Inflammatory macrophage (primary cell): ENCODE measurements around the gene CCNA2.

Source experiments
- DNase-seq, 2 donors: peaks; one replicate each; pipeline ENCODE4 v3.0.0-alpha.2; 2020 to 2022
- total RNA-seq, 18 experiments: gene quantifications; one replicate each; lab custom pipeline; 2026; ENCODE audit warnings: mixed read lengths in 6 of 18, inconsistent platforms in 2 of 18; lab: John Stamatoyannopoulos, UW

CCNA2 gene
- 12.8 to 71.9 (median 34.7) reads per million in 18 experiments for total RNA-seq

DNA sequence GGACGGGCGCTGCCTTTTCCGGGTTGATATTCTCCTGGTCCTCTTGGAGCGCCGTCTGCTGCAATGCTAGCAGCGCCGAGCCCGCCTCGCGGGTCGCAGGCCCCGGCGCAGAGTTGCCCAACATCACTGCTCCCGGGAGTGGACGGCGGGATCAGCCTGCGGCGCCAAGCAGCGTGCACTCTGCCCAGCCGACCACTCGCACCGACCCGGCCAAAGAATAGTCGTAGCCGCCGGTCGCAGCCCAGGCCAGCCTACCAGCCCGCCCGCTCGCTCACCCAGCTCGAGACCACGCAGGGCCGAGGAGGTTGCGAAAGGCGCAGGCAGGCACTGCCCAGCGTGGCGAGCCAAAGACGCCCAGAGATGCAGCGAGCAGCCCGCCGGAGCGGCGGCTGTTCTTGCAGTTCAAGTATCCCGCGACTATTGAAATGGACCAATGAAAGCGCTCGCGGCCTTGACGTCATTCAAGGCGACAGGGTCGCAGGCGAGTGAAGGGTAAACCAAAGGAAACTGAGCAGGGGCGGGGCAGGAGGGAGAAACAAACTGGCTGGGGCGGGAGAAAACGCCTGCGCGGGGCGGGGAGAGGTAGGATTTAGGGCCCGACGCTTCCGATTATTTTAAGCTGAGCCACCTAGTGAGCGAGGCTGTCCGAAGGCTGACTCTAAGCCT lies at the start of gene CCNA2:
CCNA2 (minus strand) TSS at position 379 of the 666 bp plus-strand sequence; CDS start at position 124, 255 bp downstream.
- peak; percentile 98 for DNase-seq

GRCh38 chr4:121869841-121870822 lies 46.4 kb upstream of the CCNA2 start, which contains the start of gene BBS7:
Gene BBS7 (minus strand): TSS chr4:121870474. CDS start chr4:121870313, 161 bp downstream.
- peak; percentile 95 to 96 for DNase-seq

GRCh38 chr4:121863799-121864198 lies 40.1 kb upstream of the CCNA2 start:
- DNase-seq = no peak

- DNase-seq = no peak
Measured at GRCh38 chr4:121861426-121861825, 37.7 kb upstream of the CCNA2 start.

- DNase-seq = no peak
Measured at GRCh38 chr4:121860121-121860520, 36.4 kb upstream of the CCNA2 start.

DNA sequence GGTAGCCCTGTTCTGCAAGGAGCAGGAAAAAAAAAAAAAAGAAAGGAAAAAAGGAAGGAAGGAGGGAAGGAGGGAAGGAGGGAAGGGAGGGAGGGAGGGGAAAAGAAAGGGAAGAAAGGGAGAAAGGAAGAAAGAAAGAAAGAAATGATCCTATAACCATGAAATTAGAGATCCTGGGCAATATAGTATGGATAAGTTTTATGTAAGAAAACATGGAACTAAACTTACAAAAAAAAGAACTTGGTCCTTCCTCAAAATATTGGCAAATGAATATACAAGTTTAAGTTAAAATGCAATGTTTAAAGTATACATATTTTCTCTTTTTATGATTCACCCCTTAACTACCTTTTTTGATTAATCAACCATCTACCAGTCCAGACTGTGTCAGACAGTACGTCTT lies 27.7 kb upstream of the CCNA2 start:
- no peak for DNase-seq

DNA sequence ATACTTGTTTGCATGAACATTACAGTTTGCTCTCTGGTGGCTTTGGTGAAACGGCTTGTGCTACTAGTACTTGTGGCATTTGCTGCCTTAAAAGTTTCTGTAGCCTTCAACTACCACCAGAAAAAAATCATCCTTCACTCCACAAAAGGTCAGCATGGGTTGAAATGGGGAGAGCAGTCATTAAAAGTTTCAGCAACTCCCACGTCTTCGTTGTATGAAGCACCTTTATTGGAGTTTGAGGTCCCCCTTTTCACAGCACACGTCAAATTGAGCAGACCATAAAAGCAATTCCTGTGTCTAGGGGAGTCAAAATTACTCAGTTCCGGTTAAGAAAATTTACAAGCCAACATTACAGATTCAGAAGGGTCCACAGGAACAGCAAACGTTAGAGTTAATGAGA lies 23.0 kb upstream of the CCNA2 start:
- no peak for DNase-seq

- DNase-seq = no peak
Measured at GRCh38 chr4:121842862-121843261, 19.2 kb upstream of the CCNA2 start.

DNA sequence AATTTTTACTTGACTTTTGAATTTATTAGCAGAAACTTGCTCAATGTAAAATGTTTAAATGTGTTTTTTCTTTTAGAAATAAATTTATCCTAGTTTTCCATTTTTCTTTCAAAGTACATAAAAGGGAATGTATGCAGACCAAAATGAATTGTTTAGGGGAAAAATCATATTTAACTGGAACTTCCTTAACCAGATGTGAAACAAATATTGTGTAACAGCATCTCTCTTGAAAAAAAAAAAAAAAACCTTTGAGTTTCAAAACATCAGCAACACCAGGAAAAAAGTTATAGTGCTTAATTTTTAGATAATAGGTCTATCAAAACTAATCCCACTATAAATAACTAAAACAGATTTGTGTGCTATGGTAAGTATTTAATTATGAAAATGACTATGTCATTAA lies 14.5 kb upstream of the CCNA2 start:
- DNase-seq = peak in 1 of 2 donors; percentile 65

GRCh38 chr4:121829511-121829910 lies 5.8 kb upstream of the CCNA2 start:
- no peak for DNase-seq

DNA sequence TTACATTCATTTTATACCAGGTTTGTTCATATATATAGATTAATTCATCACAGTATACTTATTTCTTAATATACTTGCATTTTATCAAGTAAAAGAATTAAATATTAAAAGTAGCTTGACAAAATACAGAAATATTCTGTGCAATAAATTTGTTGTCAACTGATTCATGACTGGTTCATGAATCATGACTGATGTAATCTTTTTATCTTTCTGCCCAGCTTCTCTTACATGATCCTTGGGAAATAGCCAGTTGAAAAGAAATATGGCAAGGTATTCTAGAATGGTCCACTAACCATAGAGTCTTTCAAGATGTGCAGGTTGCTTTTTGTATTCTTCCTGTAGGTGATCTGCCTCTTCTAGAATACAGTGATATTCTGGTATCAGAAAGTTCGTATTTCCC lies 4.2 kb upstream of the CCNA2 start:
- DNase-seq = no peak

DNA sequence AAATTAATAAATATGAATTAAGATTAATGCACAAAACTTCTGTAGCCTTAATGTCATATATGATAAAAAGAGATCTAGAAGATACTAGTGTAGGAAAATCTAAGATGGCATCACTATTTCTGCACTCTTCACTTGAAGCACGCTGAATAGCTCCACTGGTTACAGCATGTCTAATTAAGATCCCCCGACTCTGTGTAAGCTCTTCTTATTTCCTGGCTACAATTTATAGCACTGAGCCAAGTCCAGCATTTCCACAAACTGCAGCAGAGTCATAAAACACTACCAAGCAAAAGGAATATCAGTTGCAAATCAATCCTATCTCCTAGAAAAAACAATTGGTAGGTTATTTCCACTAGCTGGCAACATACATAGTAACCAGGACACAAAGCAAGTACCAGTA lies 1.3 kb upstream of the CCNA2 start:
- no peak for DNase-seq

GRCh38 chr4:121824171-121824527 lies 466 bp upstream of the CCNA2 start:
- no peak for DNase-seq

DNA sequence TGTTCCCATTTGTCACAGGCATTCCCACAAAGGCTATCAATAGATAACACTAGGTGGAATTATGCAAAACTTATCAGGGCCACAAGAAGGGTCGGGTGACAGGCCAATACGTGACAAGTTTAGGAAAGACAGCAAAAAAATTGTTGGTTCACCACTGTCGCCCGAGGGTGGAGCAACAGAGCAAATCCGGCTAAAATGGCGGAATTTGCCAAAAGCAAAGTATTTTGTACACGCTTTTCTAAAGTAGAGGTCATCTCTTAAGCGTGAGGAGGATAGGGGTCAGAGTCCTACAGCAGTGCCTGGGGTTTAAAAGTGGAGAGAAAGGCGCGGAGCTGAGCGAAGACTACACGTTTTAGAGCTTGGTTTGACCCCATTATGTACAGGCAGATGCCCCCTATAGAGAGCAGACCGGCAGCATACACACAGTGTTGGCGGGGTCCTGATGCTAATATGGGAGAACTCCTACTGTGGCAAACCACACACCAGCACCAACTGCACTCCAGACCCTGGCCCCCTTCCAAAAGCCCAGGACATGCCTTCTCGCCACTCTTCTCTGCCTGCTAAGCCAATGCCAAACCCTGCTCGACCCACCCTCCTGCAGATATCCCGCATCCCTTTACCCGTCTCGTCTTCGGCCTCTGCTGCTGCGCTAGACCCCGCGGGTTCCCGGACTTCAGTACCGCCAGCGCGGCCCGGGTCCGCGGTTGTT lies 733 bp downstream of the CCNA2 start:
- peak; percentile 44 to 54 for DNase-seq

- DNase-seq = no peak
Measured at GRCh38 chr4:121822047-121822446, 1.6 kb downstream of the CCNA2 start.

GRCh38 chr4:121819216-121819965 lies 4.3 kb downstream of the CCNA2 start:
- no peak for DNase-seq

GRCh38 chr4:121818215-121818614 lies 5.5 kb downstream of the CCNA2 start:
- no peak for DNase-seq

- DNase-seq = no peak
Measured at GRCh38 chr4:121817701-121818100, 6.0 kb downstream of the CCNA2 start.

GRCh38 chr4:121817006-121817405 lies 6.7 kb downstream of the CCNA2 start:
- no peak for DNase-seq

DNA sequence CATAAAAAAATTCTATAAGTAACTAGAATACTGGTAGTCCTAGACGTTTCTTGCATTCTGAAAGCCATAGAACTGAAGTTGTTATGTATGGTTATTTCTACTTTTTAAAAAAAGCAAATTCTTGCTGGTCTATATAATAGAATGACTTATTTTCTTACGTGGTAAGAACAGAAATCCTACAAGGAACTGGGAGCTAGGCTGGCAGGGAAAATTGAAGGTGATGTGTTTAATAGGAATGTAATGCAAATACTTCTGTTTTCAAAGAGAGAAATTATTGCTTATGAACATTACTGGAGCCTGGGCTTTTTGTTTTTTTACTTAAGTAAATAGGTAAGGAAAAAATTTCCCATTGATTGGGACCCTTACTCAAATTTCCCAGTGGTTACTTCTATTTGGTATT lies 8.9 kb downstream of the CCNA2 start:
- no peak for DNase-seq

DNA sequence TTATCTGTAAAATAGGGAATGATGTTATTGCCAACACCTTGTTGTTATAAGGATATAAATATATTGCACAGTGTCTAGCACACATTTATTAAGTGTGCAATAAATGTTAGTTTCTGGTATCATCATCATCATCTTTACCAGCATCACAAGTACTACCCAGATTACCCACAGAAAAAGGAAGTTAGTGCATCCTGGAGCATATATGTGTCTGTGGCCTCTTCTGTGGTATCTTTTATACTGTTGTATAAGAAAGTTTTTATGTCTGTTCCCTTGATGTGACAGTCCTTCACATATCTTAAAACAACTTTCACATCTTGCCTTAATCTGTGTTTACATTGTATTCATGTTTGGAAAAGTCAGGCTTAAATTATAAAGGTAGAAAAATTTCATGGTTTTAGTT lies 12.6 kb downstream of the CCNA2 start:
- no peak for DNase-seq

GRCh38 chr4:121806411-121806810 lies 17.3 kb downstream of the CCNA2 start:
- no peak for DNase-seq
